Sigmoid colon (tissue), 4 donors: ENCODE data around the gene SLC33A1.

Experiments
- EP300 ChIP-seq, 4 donors: sonication (generic); formaldehyde crosslinking; IDR thresholded peaks; one replicate each; pipeline ENCODE4 v1.6.1; 2017; ENCODE audit warnings: antibody characterized with exemption in 4 of 4
- POLR2A ChIP-seq, 2 donors: fragments of 450-650 bp; IDR thresholded peaks; one replicate each; pipeline ENCODE4 v1.6.1; 2016; ENCODE audit warnings: antibody characterized with exemption in 2 of 2, mild to moderate bottlenecking in 2 of 2, moderate library complexity in 2 of 2
- POLR2AphosphoS5 ChIP-seq, 4 donors: sonication (generic); formaldehyde crosslinking; IDR thresholded peaks; one replicate each; pipeline ENCODE4 v1.6.1; 2017; ENCODE audit warnings: antibody characterized with exemption in 4 of 4
- TF ChIP-seq, protein P1 (sequence below), 4 experiments: fragments of 450-650 bp in 3 of 4; fragments of 200-600 bp in 1 of 4; IDR thresholded peaks; one replicate each; pipeline ENCODE4 v1.5.1; 2016 to 2019; ENCODE audit warnings: antibody characterized with exemption in 4 of 4, mild to moderate bottlenecking in 3 of 4, moderate library complexity in 2 of 4

DNA sequence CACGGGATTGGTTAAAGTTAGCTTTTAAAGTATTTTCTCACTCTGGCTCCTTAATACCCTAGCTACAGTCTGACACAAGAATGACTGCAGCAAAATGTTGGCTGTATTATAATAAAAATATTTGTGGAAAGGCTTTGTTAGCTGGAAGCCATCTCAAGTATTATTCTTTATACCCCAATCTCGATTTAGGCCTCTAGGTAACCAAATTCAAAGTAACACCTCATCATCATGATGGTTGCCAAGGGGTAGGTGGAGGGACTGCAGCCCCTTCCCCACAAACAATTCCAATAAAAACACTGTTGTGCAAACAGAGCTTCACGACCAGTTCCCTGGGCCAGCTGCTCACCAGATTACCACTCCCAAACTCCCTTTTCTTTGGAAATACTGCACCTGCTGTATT lies 15.5 kb upstream of the SLC33A1 start:
- TF ChIP-seq, protein P1, sequence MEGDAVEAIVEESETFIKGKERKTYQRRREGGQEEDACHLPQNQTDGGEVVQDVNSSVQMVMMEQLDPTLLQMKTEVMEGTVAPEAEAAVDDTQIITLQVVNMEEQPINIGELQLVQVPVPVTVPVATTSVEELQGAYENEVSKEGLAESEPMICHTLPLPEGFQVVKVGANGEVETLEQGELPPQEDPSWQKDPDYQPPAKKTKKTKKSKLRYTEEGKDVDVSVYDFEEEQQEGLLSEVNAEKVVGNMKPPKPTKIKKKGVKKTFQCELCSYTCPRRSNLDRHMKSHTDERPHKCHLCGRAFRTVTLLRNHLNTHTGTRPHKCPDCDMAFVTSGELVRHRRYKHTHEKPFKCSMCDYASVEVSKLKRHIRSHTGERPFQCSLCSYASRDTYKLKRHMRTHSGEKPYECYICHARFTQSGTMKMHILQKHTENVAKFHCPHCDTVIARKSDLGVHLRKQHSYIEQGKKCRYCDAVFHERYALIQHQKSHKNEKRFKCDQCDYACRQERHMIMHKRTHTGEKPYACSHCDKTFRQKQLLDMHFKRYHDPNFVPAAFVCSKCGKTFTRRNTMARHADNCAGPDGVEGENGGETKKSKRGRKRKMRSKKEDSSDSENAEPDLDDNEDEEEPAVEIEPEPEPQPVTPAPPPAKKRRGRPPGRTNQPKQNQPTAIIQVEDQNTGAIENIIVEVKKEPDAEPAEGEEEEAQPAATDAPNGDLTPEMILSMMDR (IDR thresholded peaks at IDR 0.05), result no peak
- TF ChIP-seq EP300 (IDR thresholded peaks at IDR 0.05) (no peak), POLR2A (IDR thresholded peaks at IDR 0.05) (no peak), POLR2AphosphoS5 (IDR thresholded peaks at IDR 0.05) (no peak)
